ENCODE results near the gene KRTAP29-1.
"Not testable (repeated sequence)": the region's sequence is repeated elsewhere in the genome, so short reads cannot be mapped to it uniquely, and the experiment has no call there.

Gene KRTAP29-1

DNA sequence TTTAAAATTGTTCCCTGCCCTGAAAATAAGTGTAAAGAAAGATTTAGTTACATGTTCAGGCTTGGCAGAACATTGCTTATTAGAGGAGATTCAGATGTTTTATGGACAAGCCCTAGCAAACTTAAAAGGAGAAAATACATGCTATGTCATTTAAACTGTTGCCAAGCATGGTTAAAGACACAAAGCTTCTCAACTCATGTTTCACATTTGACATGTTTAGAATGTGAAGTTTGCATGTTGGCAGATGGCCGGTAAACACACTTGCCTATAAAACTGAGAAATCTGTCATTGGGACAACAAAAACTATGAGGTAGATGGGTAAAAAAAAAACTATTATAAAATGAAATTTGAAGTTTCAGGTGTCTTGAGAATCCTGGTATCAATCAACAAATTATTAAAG is 5.8 kb downstream of the KRTAP29-1 start:
- no peak for DNase-seq

DNA sequence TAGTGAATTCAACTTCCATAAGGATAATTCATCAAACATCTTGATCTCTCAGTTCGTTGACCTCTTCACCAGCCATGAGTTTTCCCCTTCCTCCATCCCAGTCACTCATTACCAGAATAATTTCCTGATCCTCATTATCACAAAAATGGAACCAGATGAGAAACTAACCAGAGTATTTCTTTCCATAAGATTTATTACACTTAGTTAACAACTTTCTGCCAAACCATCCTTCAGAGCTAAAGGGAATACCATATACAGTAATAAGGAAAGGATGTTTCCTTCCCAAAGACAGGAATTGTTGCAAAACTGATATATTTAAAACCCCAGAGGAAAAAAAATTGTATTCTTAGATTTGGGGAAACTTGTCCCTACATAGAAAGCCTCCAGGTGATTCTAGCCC is 8.6 kb downstream of the KRTAP29-1 start:
- no peak for DNase-seq

DNA sequence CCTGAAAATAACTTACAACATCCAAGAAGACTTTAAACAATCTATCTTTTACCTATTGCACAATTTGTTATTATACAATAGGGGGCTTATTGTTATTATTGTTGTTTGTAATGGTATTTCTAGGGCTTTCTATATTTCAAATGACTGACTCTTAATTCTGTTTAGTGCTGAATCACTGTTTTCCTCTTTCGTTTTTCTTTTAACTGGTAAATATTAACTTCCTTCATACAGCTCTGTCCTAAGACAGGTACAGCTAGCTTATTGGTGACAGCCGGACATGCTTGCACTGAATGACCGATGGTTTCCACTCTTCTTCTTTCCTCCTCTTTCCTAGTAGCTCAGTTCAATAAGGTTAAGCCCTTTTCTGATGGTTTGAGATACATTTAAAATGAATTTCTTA is 15.6 kb downstream of the KRTAP29-1 start:
- DNase-seq = no peak

DNA sequence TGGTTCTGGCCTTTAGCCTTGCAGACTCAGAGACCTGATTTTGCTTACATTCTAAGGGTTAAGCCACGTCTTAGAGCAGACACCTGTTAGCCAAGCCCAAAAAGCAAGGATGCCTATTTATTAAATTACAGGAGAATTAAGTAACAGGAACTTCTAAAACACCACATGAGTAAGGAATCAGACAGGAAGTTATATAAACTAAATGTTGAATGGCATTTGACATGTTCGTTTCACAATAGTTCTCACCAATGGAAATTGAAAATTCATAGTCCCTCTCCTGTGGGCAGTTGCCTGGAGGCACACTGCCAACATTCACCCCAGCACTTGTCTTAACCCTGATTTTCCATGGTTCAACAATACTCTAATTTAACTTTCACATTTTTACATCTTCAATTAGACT is 18.1 kb downstream of the KRTAP29-1 start:
- no peak for DNase-seq

DNA sequence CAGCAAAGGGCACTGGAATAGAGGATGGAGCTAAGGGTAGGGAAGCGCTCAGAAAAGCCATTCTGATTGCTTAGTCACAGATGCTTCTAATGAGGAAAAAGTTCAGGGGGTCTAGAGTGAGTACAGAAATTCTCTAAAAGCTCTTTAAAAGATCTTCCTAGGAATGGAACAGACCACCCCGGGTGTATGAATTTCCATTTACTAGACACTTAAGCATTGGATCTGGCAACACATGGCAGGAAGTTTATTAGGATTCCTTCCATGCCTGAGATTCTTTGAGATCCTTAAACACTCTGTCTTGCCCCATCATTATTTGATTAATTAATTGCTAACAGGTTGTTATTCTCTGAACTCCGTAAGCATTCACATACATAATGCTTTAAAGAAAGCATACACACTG is 18.6 kb downstream of the KRTAP29-1 start:
- no peak for DNase-seq

DNA sequence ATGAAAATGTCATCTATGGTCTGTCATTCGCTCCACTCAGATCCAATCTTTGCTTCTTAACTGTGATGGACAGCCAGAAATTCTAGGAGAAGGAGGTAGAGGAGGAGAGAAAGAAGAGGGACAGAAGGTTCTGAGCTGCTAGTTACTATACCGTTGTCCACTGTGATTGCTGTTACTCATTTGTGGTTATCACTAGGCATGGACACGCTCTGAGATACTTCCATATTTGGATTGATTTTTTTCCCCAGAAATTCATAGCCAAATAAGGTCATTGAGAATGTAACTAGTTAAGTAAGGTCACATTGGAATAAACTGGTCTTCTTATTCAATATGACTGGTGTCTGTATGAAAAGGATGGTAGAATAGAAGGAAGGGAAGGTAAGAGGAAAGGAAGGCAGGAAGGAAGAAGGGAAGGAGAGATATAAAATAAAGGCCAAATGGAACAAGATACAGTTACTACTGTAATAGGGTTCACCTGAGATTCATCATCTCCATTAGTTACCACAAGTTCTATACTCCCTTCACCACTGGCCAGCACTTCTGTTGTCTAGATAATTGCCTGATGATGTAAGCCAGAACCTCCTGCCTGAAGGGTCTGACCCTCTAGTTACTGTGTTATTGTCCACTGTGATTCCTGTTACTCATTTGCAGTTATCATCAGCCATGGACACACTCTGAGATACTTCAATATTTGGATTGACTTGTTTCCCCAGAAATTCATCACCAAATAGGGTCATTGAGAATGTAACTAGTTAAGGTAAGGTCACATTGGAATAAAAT is 24.3 kb downstream of the KRTAP29-1 start:
- DNase-seq = no peak

DNA sequence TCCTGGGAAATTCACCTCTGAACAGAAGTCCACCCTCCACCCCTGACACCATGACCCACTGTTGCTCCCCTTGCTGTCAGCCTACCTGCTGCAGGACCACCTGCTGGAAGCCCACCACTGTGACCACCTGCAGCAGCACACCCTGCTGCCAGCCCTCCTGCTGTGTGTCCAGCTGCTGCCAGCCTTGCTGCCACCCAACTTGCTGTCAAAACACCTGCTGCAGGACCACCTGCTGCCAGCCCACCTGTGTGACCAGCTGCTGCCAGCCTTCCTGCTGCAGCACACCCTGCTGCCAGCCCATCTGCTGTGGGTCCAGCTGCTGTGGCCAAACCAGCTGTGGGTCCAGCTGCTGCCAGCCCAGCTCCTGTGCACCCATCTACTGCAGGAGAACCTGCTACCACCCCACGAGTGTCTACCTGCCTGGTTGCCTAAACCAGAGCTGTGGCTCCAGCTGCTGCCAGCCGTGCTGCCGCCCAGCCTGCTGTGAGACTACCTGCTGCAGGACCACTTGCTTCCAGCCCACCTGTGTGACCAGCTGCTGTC is 26.9 kb downstream of the KRTAP29-1 start, which contains the start of gene KRTAP9-7:
Gene KRTAP9-7, plus strand, starts transcription at position 51 of the 543 bp plus-strand sequence. Its CDS starts 0 bp downstream, at position 51.
- DNase-seq = not testable (repeated sequence)

DNA sequence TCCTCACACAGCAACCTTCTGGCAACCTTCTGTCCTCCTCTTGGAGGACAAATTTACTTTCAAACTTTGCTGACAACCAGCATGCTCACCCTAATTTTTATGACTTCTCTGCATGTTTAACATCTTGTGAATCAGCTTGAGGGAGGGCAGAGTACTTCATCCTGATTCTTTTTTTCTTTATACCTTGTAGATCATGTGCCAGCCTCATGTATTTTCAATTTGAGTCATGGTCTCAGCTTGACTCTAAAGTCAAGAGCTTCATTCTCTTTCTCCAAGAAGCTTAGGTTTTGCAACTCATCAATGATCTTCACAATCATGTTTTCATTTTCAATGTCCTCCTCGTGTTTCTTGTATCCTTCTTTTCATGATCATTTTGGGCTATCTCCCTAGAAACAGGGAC is 30.8 kb downstream of the KRTAP29-1 start:
- no peak for DNase-seq

DNA sequence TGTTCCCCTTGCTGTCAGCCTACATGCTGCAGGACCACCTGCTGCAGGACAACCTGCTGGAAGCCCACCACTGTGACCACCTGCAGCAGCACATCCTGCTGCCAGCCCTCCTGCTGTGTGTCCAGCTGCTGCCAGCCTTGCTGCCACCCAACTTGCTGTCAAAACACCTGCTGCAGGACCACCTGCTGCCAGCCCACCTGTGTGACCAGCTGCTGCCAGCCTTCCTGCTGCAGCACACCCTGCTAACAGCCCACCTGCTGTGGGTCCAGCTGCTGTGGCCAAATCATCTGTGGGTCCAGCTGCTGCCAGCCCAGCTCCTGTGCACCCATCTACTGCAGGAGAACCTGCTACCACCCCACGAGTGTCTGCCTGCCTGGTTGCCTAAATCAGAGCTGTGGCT is 31.3 kb downstream of the KRTAP29-1 start:
- not testable (repeated sequence) for DNase-seq

DNA sequence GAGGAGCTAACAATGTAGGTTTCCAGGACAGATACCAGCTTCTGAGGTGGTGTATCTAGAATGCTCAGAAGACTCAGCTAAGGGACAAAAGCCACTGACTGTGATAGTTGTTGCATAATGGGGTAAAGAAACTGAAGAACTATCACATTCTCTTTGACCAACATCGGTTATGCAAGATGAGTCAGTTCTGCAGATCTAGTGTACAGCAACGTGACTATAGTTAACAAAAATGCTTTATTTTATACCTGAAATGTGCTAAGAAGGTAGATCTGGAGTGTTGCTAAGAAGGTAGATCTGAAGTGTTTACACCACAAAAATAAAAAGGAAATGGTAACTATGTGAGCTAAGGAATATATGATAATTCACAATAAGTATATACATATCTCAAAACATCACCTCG is 34.9 kb downstream of the KRTAP29-1 start:
- no peak for DNase-seq

DNA sequence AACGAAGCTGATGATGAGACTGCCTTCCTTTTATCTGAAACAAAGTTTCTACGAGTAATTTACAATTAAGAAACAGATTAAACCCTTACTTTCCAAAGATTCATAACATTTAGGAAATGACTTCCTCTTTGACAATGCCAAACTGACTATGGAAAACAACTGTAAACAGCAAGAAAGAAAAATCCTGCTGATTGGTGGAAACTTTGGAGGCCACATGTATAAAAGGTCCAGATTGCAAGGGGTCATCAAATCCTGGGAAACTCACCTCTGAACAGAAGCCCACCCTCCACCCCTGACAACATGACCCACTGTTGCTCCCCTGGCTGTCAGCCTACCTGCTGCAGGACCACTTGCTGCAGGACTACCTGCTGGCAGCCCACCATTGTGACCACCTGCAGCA is 37.6 kb downstream of the KRTAP29-1 start, which contains the start of gene KRTAP9-6:
Gene KRTAP9-6, plus strand, starts transcription at position 301 of the 400 bp plus-strand sequence. Its CDS starts 0 bp downstream, at position 301.
- DNase-seq = no peak

DNA sequence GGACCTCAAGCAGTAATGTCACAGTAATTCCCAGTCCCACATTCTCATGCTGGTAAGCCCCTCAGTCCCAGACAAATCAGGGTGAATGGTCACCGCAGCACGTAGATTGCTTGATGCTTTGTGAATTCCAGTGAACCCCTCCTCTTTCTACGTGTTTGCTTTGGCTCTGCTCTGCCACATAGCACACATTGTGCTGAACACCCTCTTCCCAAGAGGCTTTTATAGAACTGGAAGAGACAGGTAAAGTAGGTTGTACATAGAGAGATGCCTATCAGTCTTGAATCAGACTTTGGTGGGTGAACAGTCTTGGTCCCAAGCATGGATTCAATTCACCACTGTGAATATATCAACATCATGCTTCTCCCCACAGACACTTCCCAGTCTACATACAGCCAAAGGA is 38.1 kb downstream of the KRTAP29-1 start:
- DNase-seq = no peak

DNA sequence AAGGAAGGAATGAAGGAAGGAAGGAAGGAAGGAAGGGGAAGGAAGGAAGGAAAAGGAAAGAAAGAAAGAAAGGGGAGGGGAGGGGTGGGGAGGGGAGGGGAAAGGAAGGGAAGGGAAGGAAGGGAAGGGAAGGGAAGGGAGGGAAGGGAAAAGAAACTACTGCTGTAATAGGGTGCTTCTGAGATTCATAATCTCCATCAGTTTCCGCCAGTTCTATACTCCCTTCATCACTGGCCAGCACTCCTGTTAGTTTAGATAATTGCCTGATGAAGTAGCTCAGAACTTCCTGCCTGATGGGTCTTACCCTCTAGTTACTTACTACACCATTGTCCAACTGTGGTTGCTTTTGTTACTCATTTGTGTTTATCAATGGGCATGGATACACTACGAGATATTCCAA is 39.4 kb downstream of the KRTAP29-1 start:
- no peak for DNase-seq

DNA sequence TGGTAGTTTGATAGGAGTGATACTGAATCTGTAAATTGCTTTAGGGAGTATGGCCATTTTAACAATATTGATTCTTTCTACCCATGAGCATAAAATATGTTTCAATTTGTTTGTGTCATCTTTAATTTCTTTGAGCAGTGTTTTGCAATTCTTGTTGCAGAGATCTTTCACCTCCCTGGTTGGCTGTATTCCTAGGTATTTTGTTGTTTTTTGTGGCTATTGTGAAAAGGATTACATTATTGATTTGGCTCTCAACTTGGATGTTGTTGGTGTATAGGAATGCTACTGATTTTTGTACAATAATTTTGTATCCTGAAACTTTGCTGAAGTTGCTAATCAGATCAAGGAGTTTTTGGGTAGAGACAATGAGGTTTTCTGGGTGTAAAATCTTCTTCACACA is 44.2 kb downstream of the KRTAP29-1 start:
- no peak for DNase-seq

DNA sequence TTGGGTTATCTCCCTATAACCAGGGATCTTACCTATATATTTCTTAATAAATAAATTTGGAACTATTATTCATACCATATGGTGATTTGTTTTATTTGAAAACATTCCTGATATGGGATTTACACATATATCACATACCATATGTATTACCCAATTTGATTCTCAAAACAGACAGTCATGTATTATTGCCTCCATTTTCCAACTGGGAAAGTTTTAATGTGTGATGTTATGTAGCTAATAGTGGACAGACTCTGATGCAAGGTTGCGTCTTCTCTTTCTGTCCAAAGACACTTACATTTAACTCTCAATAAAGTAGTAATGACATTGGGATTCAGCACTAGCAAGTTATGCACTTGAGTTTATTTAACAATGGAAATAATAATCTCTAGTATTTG is 46.4 kb downstream of the KRTAP29-1 start:
- DNase-seq = no peak

DNA sequence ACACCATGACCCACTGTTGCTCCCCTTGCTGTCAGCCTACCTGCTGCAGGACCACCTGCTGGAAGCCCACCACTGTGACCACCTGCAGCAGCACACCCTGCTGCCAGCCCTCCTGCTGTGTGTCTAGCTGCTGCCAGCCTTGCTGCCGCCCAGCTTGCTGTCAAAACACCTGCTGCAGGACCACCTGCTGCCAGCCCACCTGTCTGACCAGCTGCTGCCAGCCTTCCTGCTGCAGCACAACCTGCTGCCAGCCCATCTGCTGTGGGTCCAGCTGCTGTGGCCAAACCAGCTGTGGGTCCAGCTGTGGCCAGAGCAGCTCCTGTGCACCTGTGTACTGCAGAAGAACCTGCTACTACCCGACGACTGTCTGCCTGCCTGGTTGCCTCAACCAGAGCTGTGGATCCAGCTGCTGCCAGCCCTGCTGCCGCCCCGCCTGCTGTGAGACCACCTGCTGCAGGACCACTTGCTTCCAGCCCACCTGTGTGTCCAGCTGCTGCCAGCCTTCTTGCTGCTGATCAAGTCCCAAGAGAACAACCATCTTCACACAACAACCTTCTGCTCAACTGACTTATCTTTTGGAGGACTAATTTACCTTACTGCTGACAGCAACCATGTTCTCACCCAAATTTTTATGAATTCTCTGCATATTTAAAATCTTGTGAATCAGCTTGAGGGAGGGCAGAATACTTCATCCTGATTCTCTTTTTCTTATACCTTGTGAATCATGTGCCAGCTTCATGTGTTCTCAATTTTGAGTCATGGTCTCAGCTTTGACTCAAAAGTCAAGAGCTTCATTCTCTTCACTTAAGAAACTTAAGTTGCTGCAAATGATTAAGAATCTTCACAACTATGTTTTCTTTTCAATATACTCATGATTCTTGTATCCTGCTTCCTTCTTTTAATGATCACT is 47.0 kb downstream of the KRTAP29-1 start, which contains the start of gene KRTAP9-9:
Gene KRTAP9-9, plus strand, starts transcription at position 4 of the 910 bp plus-strand sequence.
- not testable (repeated sequence) for DNase-seq

DNA sequence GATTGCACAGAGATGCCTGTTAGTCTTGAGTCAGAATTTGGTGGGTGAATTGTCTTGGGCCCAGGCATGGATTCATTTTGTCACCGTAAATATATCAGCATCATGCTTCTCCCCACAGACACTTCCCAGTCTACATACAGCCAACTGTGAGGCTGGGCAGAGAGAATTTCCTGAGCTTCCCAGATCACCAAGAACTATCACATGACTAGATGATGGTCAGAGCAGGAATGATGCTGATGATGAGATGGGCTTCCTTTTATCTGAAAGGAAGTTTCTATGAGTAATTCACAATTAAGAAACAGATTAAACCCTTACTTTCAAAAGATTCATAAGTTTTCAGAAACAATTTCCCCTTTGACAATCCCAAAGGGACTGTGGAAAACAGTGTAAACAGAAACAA is 47.8 kb downstream of the KRTAP29-1 start:
- DNase-seq = no peak

Data from activated gamma-delta T cell treated with Interleukin-2 at 50 U/mL for 16 hours (primary cell).